ENCODE results near the gene RYR2.

The RYR2 gene

DNA sequence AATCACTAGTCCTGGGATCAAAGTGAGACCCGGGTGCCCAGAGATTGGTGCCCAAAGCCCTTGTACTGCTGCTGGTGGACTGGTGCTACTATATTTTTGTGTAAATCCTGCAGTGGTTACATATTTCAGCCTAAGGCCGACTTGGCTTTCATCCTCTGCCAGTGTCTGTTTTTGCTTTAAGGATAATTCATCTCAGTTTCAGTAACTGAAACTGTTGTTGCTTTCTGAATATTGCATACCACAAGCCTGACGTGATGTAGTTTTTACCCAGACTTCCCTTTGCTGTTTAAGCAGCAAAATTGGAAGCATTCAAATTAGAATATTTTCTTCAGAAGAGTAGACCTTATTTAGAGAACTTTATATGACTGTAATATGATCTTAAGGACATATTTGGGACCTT lies 341.8 kb downstream of the RYR2 start:
- no peak for DNase-seq

DNA sequence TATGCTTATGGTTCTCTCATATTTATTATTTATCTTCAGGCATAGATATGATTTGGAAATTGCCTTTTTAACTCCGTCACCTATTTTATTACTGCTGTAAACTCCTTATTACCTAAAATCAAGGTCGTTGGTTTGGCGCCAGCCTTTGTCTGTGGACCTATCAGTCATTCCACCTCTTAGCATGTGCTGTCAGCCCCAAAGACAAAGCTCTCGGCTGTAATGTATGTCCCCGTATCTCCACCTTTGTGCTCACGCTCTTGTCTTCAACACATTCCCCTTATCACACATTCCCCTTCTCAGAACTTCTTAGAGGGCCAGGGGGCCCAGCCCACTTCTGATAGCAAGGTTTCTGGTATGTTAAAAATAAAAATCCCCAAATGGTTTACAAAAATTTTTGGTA lies 342.2 kb downstream of the RYR2 start:
- no peak for DNase-seq

- DNase-seq: no peak
These were observed 344.6 kb downstream of the RYR2 start for GRCh38 chr1:237386362-237387143.

GRCh38 chr1:237387144-237387505 lies 345.1 kb downstream of the RYR2 start:
- no peak for DNase-seq

GRCh38 chr1:237390823-237391222 lies 348.8 kb downstream of the RYR2 start:
- DNase-seq: no peak

GRCh38 chr1:237393632-237394031 lies 351.6 kb downstream of the RYR2 start:
- no peak for DNase-seq

DNA sequence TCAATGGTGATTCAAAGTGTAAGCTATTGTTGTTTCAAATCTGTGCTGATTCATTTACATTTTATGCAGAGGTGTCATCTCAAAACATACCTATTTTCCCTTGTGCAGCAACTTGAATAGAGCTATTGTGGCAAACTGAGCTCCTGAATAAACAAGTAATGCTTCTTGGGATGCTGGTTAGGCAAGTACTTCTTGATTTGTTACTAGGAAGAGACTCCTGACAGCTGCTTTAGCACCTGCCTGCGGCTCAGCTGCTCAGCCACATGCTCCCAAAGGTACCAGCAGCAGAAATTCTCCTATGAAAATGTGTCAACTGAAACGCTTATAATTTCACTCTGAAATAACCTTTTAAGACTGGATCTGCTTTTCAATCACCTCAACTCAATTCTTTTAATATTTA lies 352.3 kb downstream of the RYR2 start:
- no peak for DNase-seq

DNA sequence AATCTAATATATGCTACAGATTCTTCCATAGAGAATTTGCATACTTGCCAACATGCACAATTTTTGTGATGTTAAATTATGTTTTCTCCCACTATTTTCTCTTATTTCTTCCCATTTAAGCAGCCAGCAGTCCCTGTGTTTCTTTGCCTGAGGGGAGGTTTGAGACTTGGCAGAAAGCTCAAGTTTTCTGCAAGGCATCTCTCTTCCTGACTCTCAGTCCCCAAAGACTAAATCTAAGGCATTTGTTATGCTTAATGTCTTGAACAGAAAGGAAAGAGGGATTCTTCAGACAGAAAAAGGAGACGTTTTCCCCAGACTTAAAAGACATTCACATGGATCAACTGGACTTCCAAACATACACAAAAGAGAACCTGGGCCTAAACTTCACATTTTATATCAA lies 354.4 kb downstream of the RYR2 start:
- DNase-seq: no peak

- DNase-seq: no peak
These were observed 356.8 kb downstream of the RYR2 start for GRCh38 chr1:237398751-237399150.

DNA sequence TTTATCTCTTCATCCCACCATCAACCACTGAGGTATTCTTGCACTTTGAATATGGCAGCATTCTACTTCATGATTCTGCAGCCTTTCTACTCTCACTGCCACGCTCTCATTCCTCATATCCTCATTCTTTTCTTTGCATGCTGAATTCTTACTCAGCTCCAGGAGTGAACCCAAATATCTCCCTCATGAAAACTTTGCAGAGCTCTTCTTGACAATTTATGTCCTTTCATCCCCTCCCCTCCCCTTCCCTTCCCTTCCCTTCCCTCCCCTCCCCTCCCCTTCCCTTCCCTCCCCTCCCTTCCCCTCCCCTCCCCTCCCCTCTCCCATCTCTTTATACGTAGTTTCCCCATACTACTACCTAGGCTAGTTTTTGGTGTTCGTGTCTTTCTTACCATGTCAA lies 363.9 kb downstream of the RYR2 start:
- no peak for DNase-seq

DNA sequence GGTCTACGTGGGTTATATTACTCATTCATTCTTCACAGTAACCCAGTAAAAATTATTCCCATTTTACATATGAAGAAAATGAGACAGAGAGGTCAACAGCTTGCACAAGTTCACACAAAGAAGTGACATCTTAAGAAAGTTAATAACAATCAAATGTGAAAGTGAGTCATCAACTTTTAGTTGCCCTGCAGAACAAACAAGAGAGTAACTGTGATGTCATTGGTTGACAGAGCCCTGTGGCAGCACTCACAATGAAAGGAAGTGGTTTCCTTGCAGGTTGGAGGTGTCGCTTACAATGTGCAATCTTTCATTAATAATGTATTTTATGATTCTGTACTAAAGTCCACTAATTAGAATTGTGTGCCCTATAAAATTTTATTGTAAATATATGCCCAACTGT lies 369.6 kb downstream of the RYR2 start:
- DNase-seq: peak; percentile 10

- no peak for DNase-seq
These were observed 375.1 kb downstream of the RYR2 start for GRCh38 chr1:237416924-237417655.

DNA sequence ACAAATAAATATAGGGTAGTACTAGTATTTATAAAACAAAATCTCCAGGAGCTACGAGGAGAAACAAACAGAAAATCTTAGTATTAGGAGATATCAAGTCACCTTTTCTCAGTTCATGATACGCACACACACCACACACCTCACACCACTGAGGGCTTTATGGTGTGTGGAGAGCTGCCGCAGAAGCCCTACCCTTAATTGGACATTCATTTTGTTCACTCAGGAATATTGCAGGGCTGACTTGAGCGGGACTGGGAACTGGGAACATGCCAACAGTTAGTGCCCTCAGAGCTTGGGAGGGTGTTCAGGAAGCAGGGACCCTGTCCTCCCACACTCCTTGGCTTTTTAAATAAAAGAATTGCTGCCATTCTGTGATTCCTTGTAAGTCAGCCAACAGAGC lies 386.8 kb downstream of the RYR2 start:
- no peak for DNase-seq

DNA sequence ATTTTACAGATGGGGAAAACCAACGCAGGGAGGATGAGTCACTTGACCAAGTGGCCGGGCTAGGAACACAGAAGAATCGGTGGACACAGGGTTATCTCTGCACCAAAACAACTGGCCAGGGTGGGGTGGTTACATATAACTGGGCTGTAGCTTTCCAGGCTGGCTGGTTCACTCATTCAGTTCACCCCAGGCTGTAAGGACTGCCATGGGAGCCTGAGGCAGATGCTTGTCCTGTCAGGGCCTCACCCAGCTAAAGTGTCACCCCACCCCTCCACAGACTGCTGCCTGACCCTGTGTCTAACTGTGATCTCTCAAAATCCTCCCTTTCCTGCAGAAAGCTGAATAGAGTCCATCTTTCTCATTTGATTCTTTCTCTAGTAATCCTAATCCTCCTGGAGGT lies 387.3 kb downstream of the RYR2 start:
- DNase-seq: no peak

DNA sequence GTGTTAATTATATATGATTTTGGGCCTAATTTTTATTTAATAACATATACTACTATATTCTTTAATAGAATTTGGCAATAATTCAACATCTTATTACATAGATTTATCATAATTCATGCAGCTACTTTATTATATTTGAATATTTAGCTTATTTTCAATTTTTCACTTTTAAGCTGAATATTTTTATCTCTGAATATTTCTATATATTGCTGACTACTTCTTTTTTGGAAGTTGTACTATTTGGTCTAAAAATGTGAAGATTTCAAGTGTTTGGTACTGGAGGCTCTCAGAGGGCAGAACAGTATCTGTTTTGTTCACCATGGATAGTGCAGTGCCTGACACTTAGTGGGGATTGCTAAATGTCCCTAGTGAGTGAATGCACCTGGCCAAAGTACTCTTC lies 389.5 kb downstream of the RYR2 start:
- DNase-seq: no peak

GRCh38 chr1:237440346-237440745 lies 398.4 kb downstream of the RYR2 start:
- DNase-seq: no peak

GRCh38 chr1:237444120-237444790 lies 402.3 kb downstream of the RYR2 start:
- no peak for DNase-seq

DNA sequence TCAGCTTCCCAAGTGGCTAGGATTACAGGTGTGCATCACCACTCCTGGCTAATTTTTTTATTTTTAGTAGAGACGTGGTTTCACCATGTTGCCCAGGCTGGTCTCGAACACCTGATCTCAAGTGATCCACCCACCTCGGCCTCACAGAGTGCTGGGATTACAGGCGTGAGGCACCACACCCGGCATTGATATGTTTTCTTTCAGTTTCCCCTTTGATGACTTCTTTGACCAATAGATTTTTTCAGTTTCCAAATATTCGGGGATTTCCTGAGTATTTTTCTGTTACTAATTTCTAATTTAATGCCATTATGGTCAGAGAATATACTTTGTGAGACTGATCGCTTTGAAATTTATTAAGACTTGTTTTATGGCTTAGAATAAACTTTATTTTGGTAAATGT lies 406.1 kb downstream of the RYR2 start:
- no peak for DNase-seq

DNA sequence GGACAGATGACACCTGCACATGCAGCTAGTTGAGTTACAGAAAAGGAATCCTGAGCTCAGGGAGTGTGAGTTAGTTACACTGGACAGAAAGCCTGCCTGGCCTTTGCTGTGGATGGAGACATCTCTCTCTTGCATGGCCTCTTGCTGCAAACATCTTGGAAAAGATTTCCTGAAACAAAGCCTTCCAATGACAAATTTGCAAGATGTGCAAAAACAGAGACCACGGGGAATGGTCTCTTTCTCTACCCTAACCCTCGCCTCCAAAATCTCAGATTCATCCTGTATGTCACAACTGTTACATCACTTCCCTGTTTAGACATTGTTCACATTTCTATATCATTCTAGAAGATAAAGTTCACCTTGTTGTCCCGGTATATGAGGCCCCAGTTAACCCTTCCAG lies 415.6 kb downstream of the RYR2 start:
- no peak for DNase-seq

GRCh38 chr1:237467320-237467719 lies 425.3 kb downstream of the RYR2 start:
- DNase-seq: no peak

- no peak for DNase-seq
These were observed 428.8 kb downstream of the RYR2 start for GRCh38 chr1:237470712-237471338.

- DNase-seq: no peak
These were observed 429.4 kb downstream of the RYR2 start for GRCh38 chr1:237471377-237471776.

- DNase-seq: no peak
These were observed 430.0 kb downstream of the RYR2 start for GRCh38 chr1:237471956-237472355.

GRCh38 chr1:237473854-237474253 lies 431.9 kb downstream of the RYR2 start:
- no peak for DNase-seq
